Left ventricle myocardium inferior (tissue), 1 donor: ENCODE data around the gene CCNA2. TPM values are rescaled to one million over a fixed set of nuclear protein-coding genes. Genes with fewer than 3 reads are reported as not detected.

Experiments
- DNase-seq: peaks from one replicate; pipeline ENCODE4 v3.0.0-alpha.2; 2020
- H3K27ac ChIP-seq: fragments of 200-600 bp; replicated peaks from 2 replicates; pipeline ENCODE4 v1.8.0; 2021
- H3K27me3 ChIP-seq: fragments of 200-600 bp; 2 replicates; pipeline ENCODE4 v1.8.0; 2021; ENCODE audit warnings: low read depth
- H3K36me3 ChIP-seq: fragments of 200-600 bp; 2 replicates; pipeline ENCODE4 v1.8.0; 2021
- H3K4me1 ChIP-seq: fragments of 200-600 bp; 2 replicates; pipeline ENCODE4 v1.8.0; 2021
- H3K4me3 ChIP-seq: fragments of 200-600 bp; 2 replicates; pipeline ENCODE4 v1.8.0; 2021; ENCODE audit warnings: mild to moderate bottlenecking, moderate library complexity
- H3K9me3 ChIP-seq: fragments of 200-600 bp; replicated peaks from 2 replicates; pipeline ENCODE4 v1.8.0; 2021
- CTCF ChIP-seq: fragments of 200-600 bp; IDR thresholded peaks from 2 replicates; pipeline ENCODE4 v1.8.0; 2021; ENCODE audit warnings: antibody characterized with exemption, mild to moderate bottlenecking, borderline replicate concordance
- intact Hi-C: fragments of 100-400 bp; cut with micrococcal nuclease; formaldehyde crosslinking; loops from one replicate; pipeline ENCODE4 v1.11.0; 2022
- total RNA-seq: library from RNA; stranded (reverse); fragmentation: NEBNext Ultra II Directional; extraction: Animal tissue kit (Norgen Biotek cat#: 25700); gene quantifications from one replicate; pipeline ENCODE4 v1.2.1, GENCODE V29; 2021
- donor health status: DM: no; HTN: yes; CAD: no; lungs with severe emphysema.

The CCNA2 gene
- total RNA-seq, 1 donor from 2014 or later = 0.52 TPM

GRCh38 chr4:121818215-121818614 lies 5.5 kb downstream of the CCNA2 start:
- Histone ChIP-seq H3K4me1 (peaks cover 5% of the 10 kb centered on the region), H3K36me3 (peaks cover 52% of the 10 kb centered on the region), H3K27ac (no peak overlapping the region), H3K4me3 (no peak overlapping the region), H3K27me3 (no peaks in the 10 kb centered on the region), H3K9me3 (no peaks in the 10 kb centered on the region)
- no peak for TF ChIP-seq CTCF
- intact Hi-C loops = no loop called here
- DNase-seq = no peak

GRCh38 chr4:121817701-121818100 lies 6.0 kb downstream of the CCNA2 start:
- H3K27me3 ChIP-seq = no peaks in the 10 kb centered on the region
- intact Hi-C loops = no loop called here
- DNase-seq = no peak
- peaks cover 57% of the 10 kb centered on the region for H3K36me3 ChIP-seq
- H3K4me1 ChIP-seq = no peaks in the 10 kb centered on the region
- no peak for TF ChIP-seq CTCF
- no peak overlapping the region for H3K27ac ChIP-seq
- H3K4me3 ChIP-seq = no peak overlapping the region
- H3K9me3 ChIP-seq = no peaks in the 10 kb centered on the region

GRCh38 chr4:121817006-121817405 lies 6.7 kb downstream of the CCNA2 start:
- no peak for TF ChIP-seq CTCF
- H3K27me3 ChIP-seq = no peaks in the 10 kb centered on the region
- no peaks in the 10 kb centered on the region for H3K4me1 ChIP-seq
- intact Hi-C loops = no loop called here
- DNase-seq = no peak
- H3K27ac ChIP-seq = no peak overlapping the region
- H3K9me3 ChIP-seq = no peaks in the 10 kb centered on the region
- peaks cover 64% of the 10 kb centered on the region for H3K36me3 ChIP-seq
- no peak overlapping the region for H3K4me3 ChIP-seq

- Histone ChIP-seq H3K9me3 (no peaks in the 10 kb centered on the region), H3K36me3 (peaks cover 81% of the 10 kb centered on the region), H3K27me3 (no peaks in the 10 kb centered on the region), H3K27ac (no peak overlapping the region), H3K4me1 (no peaks in the 10 kb centered on the region), H3K4me3 (no peak overlapping the region)
- no peak for DNase-seq
- no peak for TF ChIP-seq CTCF
- intact Hi-C loops = no loop called here
These were observed 8.9 kb downstream of the CCNA2 start for GRCh38 chr4:121814756-121815155.

GRCh38 chr4:121811122-121811521 lies 12.6 kb downstream of the CCNA2 start:
- Histone ChIP-seq H3K4me1 (no peaks in the 10 kb centered on the region), H3K27me3 (no peaks in the 10 kb centered on the region), H3K4me3 (no peak overlapping the region), H3K36me3 (peaks cover 100% of the 10 kb centered on the region), H3K9me3 (no peaks in the 10 kb centered on the region), H3K27ac (no peak overlapping the region)
- TF ChIP-seq CTCF = no peak
- intact Hi-C loops = no loop called here
- no peak for DNase-seq

GRCh38 chr4:121806411-121806810 lies 17.3 kb downstream of the CCNA2 start:
- intact Hi-C loops = no loop called here
- Histone ChIP-seq H3K36me3 (peaks cover 89% of the 10 kb centered on the region), H3K27me3 (no peaks in the 10 kb centered on the region), H3K4me3 (no peak overlapping the region), H3K27ac (no peak overlapping the region), H3K9me3 (no peaks in the 10 kb centered on the region), H3K4me1 (peaks cover 18% of the 10 kb centered on the region)
- no peak for DNase-seq
- TF ChIP-seq CTCF = no peak
